VCaP (cell line): ENCODE measurements around the gene FAM53C.

Source experiments
- H3K27ac ChIP-seq: fragments of 450-650 bp; 2 replicates; pipeline ENCODE4 v1.5.1; 2017
- CTCF ChIP-seq: fragments of 450-650 bp; conservative IDR thresholded peaks from 2 replicates; pipeline ENCODE4 v1.5.1; 2017; ENCODE audit warnings: mild to moderate bottlenecking, moderate library complexity

The FAM53C gene

GRCh38 chr5:138331449-138332368 lies 6.4 kb upstream of the FAM53C start, which contains the start of gene CDC25C:
Gene CDC25C (minus strand): TSS chr5:138331804. CDS start chr5:138331180, 624 bp downstream.
- peak within 1 kb of the TSS; percentile 70 for H3K27ac ChIP-seq
- no peak for TF ChIP-seq CTCF

- no peak overlapping the region for H3K27ac ChIP-seq
- no peak for TF ChIP-seq CTCF
Observed at GRCh38 chr5:138334867-138335447, 3.1 kb upstream of the FAM53C start.

GRCh38 chr5:138336952-138337684 lies 948 bp upstream of the FAM53C start:
- TF ChIP-seq CTCF, result no peak
- peak overlapping the region; percentile 99 for H3K27ac ChIP-seq

- peak overlapping the region; percentile 99 for H3K27ac ChIP-seq
- no peak for TF ChIP-seq CTCF
Observed at GRCh38 chr5:138338411-138339090, 485 bp downstream of the FAM53C start.

GRCh38 chr5:138339091-138339456 lies 1.0 kb downstream of the FAM53C start:
- H3K27ac ChIP-seq, result peak overlapping the region; percentile 99
- no peak for TF ChIP-seq CTCF

GRCh38 chr5:138339464-138339863 lies 1.4 kb downstream of the FAM53C start:
- peak overlapping the region; percentile 99 for H3K27ac ChIP-seq
- TF ChIP-seq CTCF, result no peak

GRCh38 chr5:138340008-138340407 lies 1.9 kb downstream of the FAM53C start:
- H3K27ac ChIP-seq, result peak overlapping the region; percentile 99
- TF ChIP-seq CTCF, result no peak
